OCI-LY1 (cell line): ENCODE data around the gene CEP135.

Experiments
- H2AFZ ChIP-seq: fragments of 200-600 bp; sonication (generic), shearing (Covaris generic); 2 replicates; pipeline ENCODE4 v1.6.0; 2014; ENCODE audit warnings: antibody characterized with exemption, mild to moderate bottlenecking, low read length
- H3F3A ChIP-seq: fragments of 200-600 bp; sonication (generic), shearing (Covaris generic); 2 replicates; pipeline ENCODE4 v1.6.0; 2014; ENCODE audit warnings: mild to moderate bottlenecking, antibody characterized with exemption, low read length, moderate library complexity; ENCODE audit not compliant: insufficient read depth
- H3K27ac ChIP-seq: fragments of 200-600 bp; sonication (generic); 2 replicates; pipeline ENCODE4 v1.5.1; 2014; ENCODE audit warnings: low read length, mixed run types, mild to moderate bottlenecking, low read depth; ENCODE audit not compliant: poor library complexity, severe bottlenecking
- H3K27me3 ChIP-seq: fragments of 200-600 bp; sonication (generic); 2 replicates; pipeline ENCODE4 v1.6.0; 2014; ENCODE audit warnings: antibody characterized with exemption, mild to moderate bottlenecking, low read length, moderate library complexity; ENCODE audit not compliant: insufficient read depth
- H3K36me3 ChIP-seq: fragments of 200-600 bp; sonication (generic); 2 replicates; pipeline ENCODE4 v1.6.1; 2014; ENCODE audit warnings: mild to moderate bottlenecking, antibody characterized with exemption, low read length, moderate library complexity, mixed read lengths; ENCODE audit not compliant: insufficient read depth
- H3K4me1 ChIP-seq: fragments of 200-600 bp; sonication (generic); 2 replicates; pipeline ENCODE4 v1.5.1; 2014; ENCODE audit warnings: mild to moderate bottlenecking, low read length, moderate library complexity; ENCODE audit not compliant: insufficient read depth, severe bottlenecking
- H3K4me2 ChIP-seq: fragments of 200-600 bp; sonication (generic), shearing (Covaris generic); 2 replicates; pipeline ENCODE4 v1.6.1; 2014; ENCODE audit warnings: low read length
- H3K4me3 ChIP-seq: fragments of 200-600 bp; sonication (generic); 2 replicates; pipeline ENCODE4 v1.5.1; 2014; ENCODE audit warnings: low read length, low read depth, mild to moderate bottlenecking, mixed read lengths; ENCODE audit not compliant: poor library complexity, severe bottlenecking
- H3K79me2 ChIP-seq: fragments of 200-600 bp; shearing (Covaris generic); 2 replicates; pipeline ENCODE4 v1.6.1; 2016; ENCODE audit warnings: mixed run types, low read length, mixed read lengths; ENCODE audit not compliant: insufficient read depth
- H3K9ac ChIP-seq: fragments of 200-600 bp; sonication (generic), shearing (Covaris generic); 2 replicates; pipeline ENCODE4 v1.6.1; 2014; ENCODE audit warnings: mild to moderate bottlenecking, low read length, mixed read lengths
- H3K9me2 ChIP-seq: fragments of 200-600 bp; sonication (generic), shearing (Covaris generic); 2 replicates; pipeline ENCODE4 v1.6.1; 2014; ENCODE audit warnings: low read depth, mild to moderate bottlenecking, low read length, mixed read lengths
- H3K9me3 ChIP-seq: fragments of 200-600 bp; shearing (Covaris generic); 2 replicates; pipeline ENCODE4 v1.6.1; 2014; ENCODE audit warnings: low read length, mixed read lengths
- H4K20me1 ChIP-seq: fragments of 200-600 bp; sonication (generic), shearing (Covaris generic); 2 replicates; pipeline ENCODE4 v1.6.0; 2016; ENCODE audit warnings: mild to moderate bottlenecking, low read length; ENCODE audit not compliant: insufficient read depth
- EZH2 ChIP-seq: fragments of 200-600 bp; sonication (generic), shearing (Covaris generic); IDR thresholded peaks from 2 replicates; pipeline ENCODE4 v1.8.0; 2017; ENCODE audit warnings: borderline replicate concordance, mixed run types, mild to moderate bottlenecking, antibody characterized with exemption, low read length, moderate library complexity, mixed read lengths
- TF ChIP-seq, protein P1 (sequence below): fragments of 200-600 bp; sonication (generic), shearing (Covaris generic); IDR thresholded peaks from 2 replicates; pipeline ENCODE4 v1.5.1; 2017; ENCODE audit warnings: mild to moderate bottlenecking, antibody characterized with exemption, low read length, moderate library complexity, mixed read lengths

Gene CEP135

DNA sequence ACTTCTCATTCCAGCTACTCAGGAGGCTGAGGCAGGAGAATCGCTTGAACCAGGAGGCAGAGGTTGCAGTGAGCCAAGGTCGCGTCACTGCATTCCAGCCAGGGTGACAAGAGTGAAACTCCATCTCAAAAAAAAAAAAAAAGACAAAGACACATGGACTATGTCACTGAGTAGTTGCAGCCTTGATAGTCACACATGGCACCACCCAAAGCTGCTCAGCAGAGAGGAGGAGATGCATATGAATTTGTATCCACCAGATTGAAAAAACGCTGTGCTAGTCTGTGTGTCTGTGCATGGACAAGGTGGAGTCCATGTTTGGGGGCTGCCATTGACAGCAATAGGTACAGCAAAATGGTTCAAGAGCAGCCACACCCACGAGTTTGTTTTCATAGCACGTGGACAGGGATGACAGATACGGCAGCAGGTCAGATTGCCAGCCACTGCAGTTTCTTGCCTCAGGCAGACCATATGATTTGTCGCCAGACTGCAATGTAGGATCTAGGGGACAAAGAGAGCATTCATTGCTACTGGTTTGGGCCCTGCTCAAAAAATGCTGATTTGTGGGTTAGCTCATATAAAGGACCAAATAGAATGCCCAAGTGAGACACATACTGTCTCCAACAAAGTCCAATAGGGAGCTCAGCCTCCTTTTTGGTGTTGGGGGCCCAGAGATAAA, 89.9 kb downstream of the CEP135 start:
- no peaks in the 10 kb centered on the region for H3K9me3 ChIP-seq
- no peaks in the 10 kb centered on the region for H3K79me2 ChIP-seq
- no peak overlapping the region for H2AFZ ChIP-seq
- no peaks in the 10 kb centered on the region for H3K9me2 ChIP-seq
- H3K36me3 ChIP-seq: no peaks in the 10 kb centered on the region
- TF ChIP-seq, protein P1, sequence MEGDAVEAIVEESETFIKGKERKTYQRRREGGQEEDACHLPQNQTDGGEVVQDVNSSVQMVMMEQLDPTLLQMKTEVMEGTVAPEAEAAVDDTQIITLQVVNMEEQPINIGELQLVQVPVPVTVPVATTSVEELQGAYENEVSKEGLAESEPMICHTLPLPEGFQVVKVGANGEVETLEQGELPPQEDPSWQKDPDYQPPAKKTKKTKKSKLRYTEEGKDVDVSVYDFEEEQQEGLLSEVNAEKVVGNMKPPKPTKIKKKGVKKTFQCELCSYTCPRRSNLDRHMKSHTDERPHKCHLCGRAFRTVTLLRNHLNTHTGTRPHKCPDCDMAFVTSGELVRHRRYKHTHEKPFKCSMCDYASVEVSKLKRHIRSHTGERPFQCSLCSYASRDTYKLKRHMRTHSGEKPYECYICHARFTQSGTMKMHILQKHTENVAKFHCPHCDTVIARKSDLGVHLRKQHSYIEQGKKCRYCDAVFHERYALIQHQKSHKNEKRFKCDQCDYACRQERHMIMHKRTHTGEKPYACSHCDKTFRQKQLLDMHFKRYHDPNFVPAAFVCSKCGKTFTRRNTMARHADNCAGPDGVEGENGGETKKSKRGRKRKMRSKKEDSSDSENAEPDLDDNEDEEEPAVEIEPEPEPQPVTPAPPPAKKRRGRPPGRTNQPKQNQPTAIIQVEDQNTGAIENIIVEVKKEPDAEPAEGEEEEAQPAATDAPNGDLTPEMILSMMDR: no peak
- no peak for TF ChIP-seq EZH2
- no peaks in the 10 kb centered on the region for H3F3A ChIP-seq
- no peak overlapping the region for H3K27ac ChIP-seq
- no peaks in the 10 kb centered on the region for H4K20me1 ChIP-seq
- H3K4me3 ChIP-seq: no peak overlapping the region
- H3K4me1 ChIP-seq: no peaks in the 10 kb centered on the region
- no peak overlapping the region for H3K9ac ChIP-seq
- no peak overlapping the region for H3K4me2 ChIP-seq
- H3K27me3 ChIP-seq: no peaks in the 10 kb centered on the region

DNA sequence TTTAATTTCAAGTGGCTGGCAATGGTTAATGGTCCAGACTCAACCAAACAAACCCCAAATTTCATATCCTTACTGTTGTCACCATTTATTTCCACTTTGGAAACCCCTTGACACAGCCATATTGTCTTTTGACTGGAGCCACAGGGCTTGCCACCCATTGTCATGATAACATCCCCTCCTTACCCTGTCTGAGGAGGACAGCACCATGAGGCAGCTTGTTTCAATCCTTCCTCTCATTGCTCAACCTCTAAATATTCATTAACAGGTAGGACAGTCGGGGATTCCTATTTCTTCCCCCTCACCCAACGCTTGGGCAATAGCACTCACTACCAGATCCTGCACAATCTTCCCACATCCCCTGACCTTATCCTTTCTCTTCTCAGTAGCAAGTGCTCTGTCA, 92.1 kb downstream of the CEP135 start:
- Histone ChIP-seq H3K4me2 (no peak overlapping the region), H3K36me3 (no peaks in the 10 kb centered on the region), H3K27ac (no peak overlapping the region), H3K79me2 (no peaks in the 10 kb centered on the region), H3K4me1 (no peaks in the 10 kb centered on the region), H2AFZ (no peak overlapping the region), H3F3A (no peaks in the 10 kb centered on the region), H3K9me3 (no peaks in the 10 kb centered on the region), H4K20me1 (no peaks in the 10 kb centered on the region), H3K9me2 (no peaks in the 10 kb centered on the region), H3K9ac (no peak overlapping the region), H3K27me3 (no peaks in the 10 kb centered on the region), H3K4me3 (no peak overlapping the region)
- TF ChIP-seq, protein P1: no peak
- TF ChIP-seq EZH2: no peak

DNA sequence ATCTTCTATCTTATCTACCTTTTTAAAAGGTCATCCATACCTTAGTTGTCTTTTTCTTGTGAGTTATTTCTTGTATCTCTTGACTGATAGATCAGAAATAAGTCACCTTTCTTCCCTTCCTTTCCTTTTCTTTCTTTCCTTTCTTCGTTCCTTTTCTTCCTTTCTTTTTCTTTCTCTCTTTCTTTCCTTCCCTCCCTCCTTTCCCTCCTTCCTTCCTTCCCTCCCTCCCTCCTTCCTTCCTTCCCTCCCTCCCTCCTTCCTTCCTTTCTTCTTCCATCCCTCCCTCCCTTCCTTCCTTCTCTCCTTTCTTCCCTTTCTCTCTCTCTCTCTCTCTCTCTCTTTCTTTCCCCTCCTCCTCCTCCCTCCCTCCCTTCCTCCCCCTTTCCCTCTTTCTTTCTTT, 93.5 kb downstream of the CEP135 start:
- Histone ChIP-seq H3K9me2 (no peaks in the 10 kb centered on the region), H3K4me1 (no peaks in the 10 kb centered on the region), H2AFZ (no peak overlapping the region), H3K27ac (no peak overlapping the region), H4K20me1 (no peaks in the 10 kb centered on the region), H3K4me3 (no peak overlapping the region), H3K4me2 (no peak overlapping the region), H3K79me2 (no peaks in the 10 kb centered on the region), H3K9ac (no peak overlapping the region), H3K27me3 (no peaks in the 10 kb centered on the region), H3F3A (no peaks in the 10 kb centered on the region), H3K36me3 (no peaks in the 10 kb centered on the region), H3K9me3 (no peaks in the 10 kb centered on the region)
- no peak for TF ChIP-seq EZH2
- TF ChIP-seq, protein P1: no peak
